ENCODE data around the gene NUMBL.

GRCh38 chr19:40616178-40616577, 74.3 kb downstream of the NUMBL start:
- TF ChIP-seq, protein P1, sequence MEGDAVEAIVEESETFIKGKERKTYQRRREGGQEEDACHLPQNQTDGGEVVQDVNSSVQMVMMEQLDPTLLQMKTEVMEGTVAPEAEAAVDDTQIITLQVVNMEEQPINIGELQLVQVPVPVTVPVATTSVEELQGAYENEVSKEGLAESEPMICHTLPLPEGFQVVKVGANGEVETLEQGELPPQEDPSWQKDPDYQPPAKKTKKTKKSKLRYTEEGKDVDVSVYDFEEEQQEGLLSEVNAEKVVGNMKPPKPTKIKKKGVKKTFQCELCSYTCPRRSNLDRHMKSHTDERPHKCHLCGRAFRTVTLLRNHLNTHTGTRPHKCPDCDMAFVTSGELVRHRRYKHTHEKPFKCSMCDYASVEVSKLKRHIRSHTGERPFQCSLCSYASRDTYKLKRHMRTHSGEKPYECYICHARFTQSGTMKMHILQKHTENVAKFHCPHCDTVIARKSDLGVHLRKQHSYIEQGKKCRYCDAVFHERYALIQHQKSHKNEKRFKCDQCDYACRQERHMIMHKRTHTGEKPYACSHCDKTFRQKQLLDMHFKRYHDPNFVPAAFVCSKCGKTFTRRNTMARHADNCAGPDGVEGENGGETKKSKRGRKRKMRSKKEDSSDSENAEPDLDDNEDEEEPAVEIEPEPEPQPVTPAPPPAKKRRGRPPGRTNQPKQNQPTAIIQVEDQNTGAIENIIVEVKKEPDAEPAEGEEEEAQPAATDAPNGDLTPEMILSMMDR (IDR thresholded peaks at IDR 0.05), result no peak
- no peak for TF ChIP-seq POLR2A (IDR thresholded peaks at IDR 0.05)
- no peak for TF ChIP-seq POLR2AphosphoS5 (IDR thresholded peaks at IDR 0.05)

All from gastroesophageal sphincter (tissue), 3 donors.